Type B pancreatic cell (in vitro differentiated cells): ENCODE measurements around the gene KDM6B. TPM values are rescaled to one million over a fixed set of nuclear protein-coding genes. Genes with fewer than 3 reads are reported as not detected.
"Not testable (repeated sequence)": the region's sequence is repeated elsewhere in the genome, so short reads cannot be mapped to it uniquely, and the experiment has no call there.

ENCODE experiments used
- DNase-seq: peaks from one replicate; pipeline ENCODE4 v3.0.0; 2021; ENCODE audit warnings: mixed read lengths; ENCODE audit not compliant: unreplicated experiment; ENCODE audit errors: extremely low spot score
- H3K27ac Mint-ChIP-seq: 2 replicates; pipeline ENCODE4 v1.8.0; 2021; ENCODE audit warnings: mild to moderate bottlenecking, mixed read lengths
- H3K27me3 Mint-ChIP-seq: 2 replicates; pipeline ENCODE4 v1.8.0; 2021; ENCODE audit warnings: mixed read lengths
- H3K36me3 Mint-ChIP-seq: 2 replicates; pipeline ENCODE4 v1.8.0; 2021; ENCODE audit warnings: mixed read lengths
- H3K4me1 Mint-ChIP-seq: one replicate; pipeline ENCODE4 v1.8.0; 2021; ENCODE audit warnings: mixed read lengths; ENCODE audit not compliant: unreplicated experiment
- H3K4me3 Mint-ChIP-seq: 2 replicates; pipeline ENCODE4 v1.8.0; 2021; ENCODE audit warnings: mild to moderate bottlenecking, mixed read lengths
- H3K9me3 Mint-ChIP-seq: 2 replicates; pipeline ENCODE4 v1.8.0; 2021; ENCODE audit warnings: mixed read lengths
- total RNA-seq: library from RNA; stranded (reverse); gene quantifications from 2 replicates; pipeline ENCODE4 v1.2.1, GENCODE V29; 2021; ENCODE audit warnings: low replicate concordance
- TF ChIP-seq, protein P1 (sequence below): fragments of 200-600 bp; sonication (generic); conservative IDR thresholded peaks from 2 replicates; pipeline ENCODE4 v1.5.0; 2021; ENCODE audit warnings: antibody characterized with exemption, mild to moderate bottlenecking

KDM6B gene
- total RNA-seq, 1 donor from 2014 or later, result 69.1 TPM

DNA sequence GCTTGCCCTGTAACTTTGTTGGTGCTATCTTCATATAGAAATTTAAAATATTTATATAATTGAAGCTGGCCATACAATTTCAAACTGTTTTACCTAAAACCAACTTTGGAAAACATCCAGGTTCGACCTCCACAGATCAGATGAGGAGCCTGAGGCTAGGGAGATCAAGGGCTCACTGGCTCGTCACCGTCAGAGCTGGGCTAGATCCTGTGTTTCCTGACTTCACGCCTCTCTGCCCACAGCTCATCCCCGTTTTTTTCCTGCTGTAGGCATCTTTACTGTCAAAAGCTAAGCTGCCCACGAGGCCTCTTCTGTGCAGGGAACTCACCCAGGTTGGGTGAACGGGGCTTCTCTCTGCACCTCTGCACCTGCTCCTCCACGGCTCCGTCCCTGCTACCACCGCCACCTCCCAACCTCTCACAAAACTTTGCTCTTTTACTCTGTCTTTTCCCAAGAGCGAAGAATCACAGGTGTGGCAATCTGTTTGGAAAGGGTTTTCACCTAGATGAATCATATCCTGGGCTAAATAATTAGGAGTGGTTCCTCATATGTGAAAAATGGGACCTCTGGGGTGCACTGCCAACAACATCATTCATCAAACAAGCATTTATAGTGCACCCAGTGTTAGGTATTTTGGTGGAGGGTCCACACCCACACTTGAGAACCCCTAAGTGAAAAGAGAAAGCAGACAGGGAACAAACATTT lies 24.8 kb upstream of the KDM6B start:
- no peaks in the 10 kb centered on the region for H3K36me3 Mint-ChIP-seq
- no peaks in the 10 kb centered on the region for H3K9me3 Mint-ChIP-seq
- no peaks in the 10 kb centered on the region for H3K4me1 Mint-ChIP-seq
- no peak overlapping the region for H3K27ac Mint-ChIP-seq
- H3K27me3 Mint-ChIP-seq, result peaks cover 17% of the 10 kb centered on the region
- no peak overlapping the region for H3K4me3 Mint-ChIP-seq
- TF ChIP-seq, protein P1, sequence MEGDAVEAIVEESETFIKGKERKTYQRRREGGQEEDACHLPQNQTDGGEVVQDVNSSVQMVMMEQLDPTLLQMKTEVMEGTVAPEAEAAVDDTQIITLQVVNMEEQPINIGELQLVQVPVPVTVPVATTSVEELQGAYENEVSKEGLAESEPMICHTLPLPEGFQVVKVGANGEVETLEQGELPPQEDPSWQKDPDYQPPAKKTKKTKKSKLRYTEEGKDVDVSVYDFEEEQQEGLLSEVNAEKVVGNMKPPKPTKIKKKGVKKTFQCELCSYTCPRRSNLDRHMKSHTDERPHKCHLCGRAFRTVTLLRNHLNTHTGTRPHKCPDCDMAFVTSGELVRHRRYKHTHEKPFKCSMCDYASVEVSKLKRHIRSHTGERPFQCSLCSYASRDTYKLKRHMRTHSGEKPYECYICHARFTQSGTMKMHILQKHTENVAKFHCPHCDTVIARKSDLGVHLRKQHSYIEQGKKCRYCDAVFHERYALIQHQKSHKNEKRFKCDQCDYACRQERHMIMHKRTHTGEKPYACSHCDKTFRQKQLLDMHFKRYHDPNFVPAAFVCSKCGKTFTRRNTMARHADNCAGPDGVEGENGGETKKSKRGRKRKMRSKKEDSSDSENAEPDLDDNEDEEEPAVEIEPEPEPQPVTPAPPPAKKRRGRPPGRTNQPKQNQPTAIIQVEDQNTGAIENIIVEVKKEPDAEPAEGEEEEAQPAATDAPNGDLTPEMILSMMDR, result no peak
- DNase-seq, result no peak

GRCh38 chr17:7809791-7810343 lies 24.1 kb upstream of the KDM6B start:
- not testable (repeated sequence) for H3K9me3 Mint-ChIP-seq, H3K4me3 Mint-ChIP-seq, H3K27ac Mint-ChIP-seq, DNase-seq, H3K4me1 Mint-ChIP-seq, H3K36me3 Mint-ChIP-seq
- peaks cover 17% of the 10 kb centered on the region for H3K27me3 Mint-ChIP-seq

DNA sequence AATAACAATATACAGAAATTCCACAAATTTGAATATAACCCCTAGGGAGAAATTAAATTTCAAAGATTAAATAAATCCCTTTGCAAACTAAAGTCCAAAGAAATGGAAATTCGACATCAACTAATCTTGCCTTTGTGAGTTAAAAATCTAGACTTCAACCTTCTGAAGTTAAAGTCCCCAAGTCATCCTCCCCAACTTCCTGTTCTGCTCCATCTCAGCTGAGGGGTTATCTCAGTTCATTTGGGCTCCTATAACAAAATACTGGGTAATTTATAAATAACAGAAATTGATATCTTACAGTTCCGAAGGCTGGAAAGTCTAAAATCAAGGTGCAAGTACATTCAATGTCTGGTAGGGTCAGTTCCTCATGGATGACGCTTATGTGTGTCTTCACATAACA lies 22.8 kb upstream of the KDM6B start:
- H3K27ac Mint-ChIP-seq, result no peak overlapping the region
- H3K9me3 Mint-ChIP-seq, result no peaks in the 10 kb centered on the region
- H3K36me3 Mint-ChIP-seq, result no peaks in the 10 kb centered on the region
- no peak for DNase-seq
- peaks cover 17% of the 10 kb centered on the region for H3K27me3 Mint-ChIP-seq
- no peak overlapping the region for H3K4me3 Mint-ChIP-seq
- TF ChIP-seq, protein P1, result no peak
- H3K4me1 Mint-ChIP-seq, result no peaks in the 10 kb centered on the region

- TF ChIP-seq, protein P1, result no peak
- H3K27ac Mint-ChIP-seq, result no peak overlapping the region
- DNase-seq, result no peak
- H3K27me3 Mint-ChIP-seq, result peaks cover 25% of the 10 kb centered on the region
- no peaks in the 10 kb centered on the region for H3K9me3 Mint-ChIP-seq
- no peaks in the 10 kb centered on the region for H3K36me3 Mint-ChIP-seq
- peaks cover 4% of the 10 kb centered on the region for H3K4me1 Mint-ChIP-seq
- no peak overlapping the region for H3K4me3 Mint-ChIP-seq
Measured at GRCh38 chr17:7814969-7815368, 19.0 kb upstream of the KDM6B start.

DNA sequence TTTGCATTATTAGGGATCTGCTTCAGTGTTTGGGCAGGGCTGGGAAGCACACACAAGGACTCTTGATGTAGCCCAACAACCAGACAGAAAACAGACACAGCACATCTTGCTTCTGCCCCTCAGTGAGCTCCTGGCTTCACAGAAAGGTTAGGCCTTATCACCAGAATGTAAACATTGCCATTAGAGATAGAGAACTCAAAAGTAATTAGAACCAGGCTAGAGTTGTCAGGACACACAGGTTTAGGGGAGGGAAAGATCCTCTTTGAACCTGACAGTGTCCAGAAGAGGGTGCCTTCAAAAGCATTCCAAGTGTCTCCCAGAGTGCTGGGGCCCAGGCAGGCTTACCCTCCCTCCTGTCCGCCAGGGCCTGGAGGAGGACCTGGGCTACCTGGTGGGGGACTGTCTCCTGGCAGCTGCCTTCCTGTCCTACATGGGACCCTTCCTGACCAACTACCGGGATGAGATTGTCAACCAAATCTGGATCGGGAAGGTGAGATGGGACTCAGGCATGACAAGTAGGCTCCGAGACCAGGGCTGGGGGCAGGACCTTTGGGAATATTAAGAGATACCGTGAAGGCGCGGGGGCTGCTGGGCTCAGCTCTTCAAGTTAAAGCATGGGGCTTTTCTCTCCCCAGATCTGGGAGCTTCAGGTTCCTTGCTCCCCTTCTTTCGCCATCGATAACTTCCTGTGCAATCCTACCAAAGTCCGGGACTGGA lies 16.9 kb upstream of the KDM6B start:
- H3K27me3 Mint-ChIP-seq, result peaks cover 30% of the 10 kb centered on the region
- DNase-seq, result no peak
- no peaks in the 10 kb centered on the region for H3K36me3 Mint-ChIP-seq
- peaks cover 4% of the 10 kb centered on the region for H3K4me1 Mint-ChIP-seq
- H3K9me3 Mint-ChIP-seq, result no peaks in the 10 kb centered on the region
- peak overlapping the region; percentile 30 for H3K4me3 Mint-ChIP-seq
- TF ChIP-seq, protein P1, result no peak
- H3K27ac Mint-ChIP-seq, result no peak overlapping the region

DNA sequence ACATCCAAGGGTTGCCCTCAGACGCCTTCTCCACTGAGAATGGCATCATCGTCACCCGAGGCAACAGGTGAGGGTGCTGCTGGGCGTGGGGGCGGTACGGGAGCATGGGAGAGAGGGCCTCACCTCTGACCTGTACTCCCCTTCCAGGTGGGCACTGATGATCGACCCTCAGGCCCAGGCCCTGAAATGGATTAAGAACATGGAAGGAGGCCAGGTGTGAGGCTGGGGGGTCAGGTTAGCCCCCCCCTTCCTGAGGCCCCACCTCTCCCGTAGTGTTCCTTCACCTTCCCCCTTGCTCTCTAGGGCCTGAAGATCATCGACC lies 16.4 kb upstream of the KDM6B start:
- TF ChIP-seq, protein P1, result no peak
- Mint-ChIP-seq H3K9me3 (no peaks in the 10 kb centered on the region), H3K27ac (no peak overlapping the region), H3K36me3 (no peaks in the 10 kb centered on the region), H3K4me1 (peaks cover 4% of the 10 kb centered on the region), H3K4me3 (no peak overlapping the region), H3K27me3 (peaks cover 33% of the 10 kb centered on the region)
- DNase-seq, result no peak
